HG02840 (cell line): ENCODE data around the gene GSC.
"Not testable (repeated sequence)": the region's sequence is repeated elsewhere in the genome, so short reads cannot be mapped to it uniquely, and the experiment has no call there.

Source experiments
- ATAC-seq: cut with Tn5 transposase; IDR thresholded peaks from one replicate; pipeline ENCODE4 v1.9.1; 2021; ENCODE audit warnings: mild to moderate bottlenecking, moderate library complexity, moderate number of reproducible peaks; ENCODE audit not compliant: unreplicated experiment, low FRiP score

Gene GSC

GRCh38 chr14:94769391-94770250 lies at the start of gene GSC:
Gene GSC, minus strand, starts transcription at chr14:94770113. Its CDS starts 98 bp downstream, at chr14:94770015.
- no peak for ATAC-seq

- ATAC-seq = no peak
Observed at GRCh38 chr14:94819531-94819930, 49.6 kb upstream of the GSC start.

GRCh38 chr14:94816113-94816512 lies 46.2 kb upstream of the GSC start:
- ATAC-seq = no peak

- ATAC-seq = no peak
Observed at GRCh38 chr14:94805680-94806288, 35.9 kb upstream of the GSC start.

GRCh38 chr14:94801225-94801624 lies 31.3 kb upstream of the GSC start:
- no peak for ATAC-seq

- not testable (repeated sequence) for ATAC-seq
Observed at GRCh38 chr14:94800764-94801163, 30.9 kb upstream of the GSC start.

GRCh38 chr14:94797887-94798286 lies 28.0 kb upstream of the GSC start:
- ATAC-seq = no peak

GRCh38 chr14:94796278-94796677 lies 26.4 kb upstream of the GSC start:
- ATAC-seq = no peak

GRCh38 chr14:94795372-94795771 lies 25.5 kb upstream of the GSC start:
- no peak for ATAC-seq

- no peak for ATAC-seq
Observed at GRCh38 chr14:94793901-94794300, 24.0 kb upstream of the GSC start.

- ATAC-seq = no peak
Observed at GRCh38 chr14:94787655-94788054, 17.7 kb upstream of the GSC start.

- no peak for ATAC-seq
Observed at GRCh38 chr14:94787092-94787491, 17.2 kb upstream of the GSC start.

GRCh38 chr14:94780536-94781399 lies 10.9 kb upstream of the GSC start:
- no peak for ATAC-seq

GRCh38 chr14:94779713-94780112 lies 9.8 kb upstream of the GSC start:
- no peak for ATAC-seq

GRCh38 chr14:94775871-94776210 lies 5.9 kb upstream of the GSC start:
- ATAC-seq = no peak

GRCh38 chr14:94775091-94775870 lies 5.4 kb upstream of the GSC start:
- ATAC-seq = no peak

GRCh38 chr14:94774344-94775090 lies 4.6 kb upstream of the GSC start:
- ATAC-seq = no peak

- ATAC-seq = no peak
Observed at GRCh38 chr14:94773655-94774343, 3.9 kb upstream of the GSC start.

- ATAC-seq = no peak
Observed at GRCh38 chr14:94773061-94773648, 3.2 kb upstream of the GSC start.
